Subcutaneous adipose tissue (tissue), 4 donors: Measurements from ENCODE around the gene OR2F1. TPM values are rescaled to one million over a fixed set of nuclear protein-coding genes. Genes with fewer than 3 reads are reported as not detected.

Experiments
- CTCF ChIP-seq: fragments of 450-650 bp; IDR thresholded peaks from one replicate; pipeline ENCODE4 v1.5.1; 2016; ENCODE audit warnings: low read depth, mild to moderate bottlenecking, control low read depth, antibody characterized with exemption, moderate library complexity
- total RNA-seq, 4 donors: library from RNA; depleted of rRNA; stranded (reverse); fragments of >200 nt; gene quantifications; one replicate each; pipeline ENCODE4 v1.1.0, GENCODE V29; 2016

Gene OR2F1
- total RNA-seq, 4 donors from 2014 or later = not detected

DNA sequence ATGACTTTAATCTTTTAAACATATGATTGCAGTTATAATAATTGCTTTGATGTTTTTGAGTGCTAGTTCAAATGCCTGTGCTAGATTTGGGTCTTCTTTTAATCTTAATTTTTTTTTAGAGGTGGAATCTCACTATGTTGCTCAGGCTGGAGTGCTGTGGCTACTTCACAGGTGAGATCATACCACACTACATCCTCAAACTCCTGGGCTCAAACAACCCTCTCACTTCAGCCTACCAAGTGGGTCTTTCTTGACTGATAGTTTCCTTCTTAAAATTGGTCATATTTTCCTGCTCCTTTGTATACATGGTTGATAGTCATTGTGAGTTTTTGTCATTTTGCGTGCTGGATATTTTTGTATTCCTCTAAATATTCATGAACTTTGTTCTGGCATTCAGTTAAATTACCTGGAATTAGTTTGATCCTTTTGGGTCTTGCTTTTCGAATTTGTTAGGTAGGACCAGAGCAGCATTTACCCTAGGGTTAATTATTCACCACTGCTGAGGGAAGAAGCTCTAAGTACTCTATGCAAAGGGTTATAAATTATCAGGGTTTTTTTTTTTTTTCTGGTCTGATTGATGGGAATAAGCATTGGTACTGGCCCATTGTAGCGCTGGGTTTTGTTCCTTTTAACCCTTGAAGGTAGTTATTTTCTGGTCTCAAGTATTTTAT, 40.6 kb upstream of the OR2F1 start:
- TF ChIP-seq CTCF = no peak

DNA sequence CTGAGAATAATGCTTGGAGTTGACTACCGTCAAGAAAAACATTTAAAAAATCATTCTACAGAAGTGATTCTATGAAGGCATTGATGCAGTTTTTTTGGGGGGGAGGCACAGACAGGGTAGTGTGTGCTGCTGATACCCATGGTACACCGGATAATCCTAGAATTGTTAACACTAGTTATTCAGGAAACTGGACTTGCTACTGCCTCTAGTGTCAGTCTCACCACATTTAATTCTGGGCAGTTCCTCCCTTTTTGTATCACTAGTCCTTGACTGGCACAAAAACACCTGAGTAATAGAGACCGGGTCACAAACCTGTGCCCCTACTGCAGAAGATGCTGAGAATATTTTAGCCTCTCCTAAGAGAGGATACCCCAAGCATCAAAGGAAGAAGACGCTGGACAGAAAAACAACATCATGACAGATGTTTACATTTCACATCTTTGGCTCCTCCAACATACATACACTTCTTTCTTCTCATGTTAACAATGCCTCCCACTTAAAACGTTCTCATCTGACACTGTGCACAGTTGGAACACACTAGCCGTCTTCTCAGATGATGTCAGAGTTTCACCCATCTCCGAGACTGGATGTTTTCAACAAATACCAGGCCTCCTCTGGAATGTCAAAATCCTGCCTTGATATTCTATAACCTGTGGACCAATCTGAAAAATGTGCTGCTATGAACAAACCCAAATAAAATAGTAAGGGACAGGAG, 39.5 kb upstream of the OR2F1 start:
- TF ChIP-seq CTCF = no peak

DNA sequence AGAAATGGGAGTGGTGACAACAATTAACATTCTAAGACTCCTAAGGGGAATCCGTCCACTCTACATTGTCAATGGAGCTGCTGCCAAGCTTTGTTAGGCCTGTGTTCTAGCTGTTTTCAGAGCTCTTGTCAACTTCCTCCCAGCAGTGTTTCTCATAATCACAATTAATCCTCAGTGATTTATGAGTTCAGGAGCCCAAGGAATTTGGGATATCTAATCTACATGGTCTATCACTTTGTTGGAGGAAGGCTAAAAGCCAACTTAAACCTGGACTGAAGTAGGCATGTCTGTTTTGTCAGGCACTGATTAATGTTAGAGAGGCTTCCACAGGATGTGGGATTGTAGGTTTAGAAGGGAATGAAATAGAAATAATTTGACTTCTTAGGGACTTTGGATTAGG, 29.8 kb upstream of the OR2F1 start:
- TF ChIP-seq CTCF = no peak

- TF ChIP-seq CTCF = no peak
These were observed 25.3 kb upstream of the OR2F1 start for GRCh38 chr7:143929224-143929920.

DNA sequence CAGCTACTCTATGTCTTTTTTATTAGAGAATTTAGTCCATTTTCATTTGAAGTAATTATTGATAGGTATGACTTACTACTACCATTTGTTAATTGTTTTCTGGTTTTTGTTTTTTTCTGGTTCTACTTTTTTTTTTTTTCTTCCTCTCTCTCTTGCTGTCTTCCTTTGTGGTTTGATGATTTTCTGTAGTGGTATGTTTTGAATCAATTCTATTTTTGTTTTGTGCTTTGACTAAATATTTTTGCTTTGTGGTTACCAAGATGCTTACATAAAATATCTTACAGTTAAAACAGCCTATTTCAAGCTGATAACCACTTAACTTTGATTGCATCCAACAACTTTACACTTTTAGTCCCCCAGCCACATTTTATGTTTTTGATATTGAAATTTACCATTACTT, 22.9 kb upstream of the OR2F1 start:
- TF ChIP-seq CTCF = no peak

DNA sequence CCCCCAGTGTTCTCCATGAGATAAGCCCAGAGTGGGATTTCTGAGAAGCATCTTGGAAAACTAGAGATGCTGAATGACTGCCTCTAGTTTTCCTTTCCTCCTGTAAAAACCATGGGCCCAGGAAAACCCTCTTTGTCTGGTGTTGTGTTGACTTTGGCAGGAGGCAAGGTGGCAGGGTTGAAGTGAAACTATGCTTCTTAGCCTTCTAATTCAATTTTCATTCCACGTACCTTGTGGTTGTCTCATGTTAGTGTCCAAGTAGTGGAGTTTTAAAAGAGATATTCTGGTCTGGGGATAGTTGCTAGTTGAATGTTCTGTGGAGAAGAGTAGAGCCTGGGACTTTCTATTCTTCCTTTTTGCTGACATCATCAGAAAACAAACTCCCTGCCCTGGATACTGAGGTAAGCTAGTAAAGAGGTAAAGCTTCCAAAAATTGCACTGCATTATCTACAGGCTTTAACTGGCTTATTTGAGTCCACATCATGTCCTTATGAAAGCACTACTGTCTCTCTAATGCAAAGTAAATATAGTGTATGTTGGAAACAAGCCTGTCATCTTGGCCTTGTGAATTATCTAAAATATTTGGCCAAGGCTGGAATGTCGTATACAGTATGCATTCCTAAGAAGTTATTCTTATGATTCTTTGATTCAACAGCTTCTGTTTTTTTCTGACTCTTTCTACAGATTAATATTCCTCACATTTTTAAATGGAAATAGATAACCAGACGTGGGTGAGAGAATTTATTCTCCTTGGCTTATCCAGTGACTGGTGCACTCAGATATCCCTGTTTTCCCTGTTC, 19.9 kb upstream of the OR2F1 start, which contains the start of gene OR2F2:
OR2F2 (plus strand) TSS at position 708 of the 800 bp plus-strand sequence; CDS start at position 708, 0 bp downstream.
- TF ChIP-seq CTCF = no peak
